ENCODE data around the gene COA3. TPM values are rescaled to one million over a fixed set of nuclear protein-coding genes. Genes with fewer than 3 reads are reported as not detected.

The COA3 gene
- total and polyA plus RNA-seq, 5 donors from 2014 or later, result 12.8 to 162 (median 154) TPM

- Histone ChIP-seq H3K9me3 (ENCODE audit: control insufficient read depth in 2 of 2, low read length in 2 of 2) (no peaks in the 10 kb centered on the region), H3K4me1 (ENCODE audit: control insufficient read depth, insufficient read depth, low read length, poor library complexity, severe bottlenecking) (peaks cover 13% of the 10 kb centered on the region), H3K27ac (ENCODE audit: insufficient read depth, low read length, poor library complexity, severe bottlenecking) (no peak overlapping the region), H3K27me3 (ENCODE audit: control insufficient read depth, insufficient read depth, low read length) (peaks cover 26% of the 10 kb centered on the region), H3K36me3 (ENCODE audit: control insufficient read depth, insufficient read depth, low read length) (peaks cover 17% of the 10 kb centered on the region), H3K4me3 (ENCODE audit: low read depth, low read length) (no peak overlapping the region)
- H3K27me3 Mint-ChIP-seq, result peaks cover 75% of the 10 kb centered on the region
- no peak overlapping the region for H3K27ac Mint-ChIP-seq
- H3K36me3 Mint-ChIP-seq, result peaks cover 20% of the 10 kb centered on the region
- no peak for DNase-seq
- H3K4me1 Mint-ChIP-seq, result peaks cover 0 to 39% (median 15%) of the 10 kb centered on the region in 4 donors
- H3K4me3 Mint-ChIP-seq, result peak overlapping the region in 1 of 4 donors; percentile 54
- H3K9me3 Mint-ChIP-seq, result peaks cover 0 to 4% (median 1%) of the 10 kb centered on the region in 7 donors
- no peak for ATAC-seq (ENCODE audit: low read depth in 2 of 2)
Observed at GRCh38 chr17:42783062-42783790, 15.3 kb downstream of the COA3 start.

GRCh38 chr17:42782166-42783061 lies 16.1 kb downstream of the COA3 start:
- H3K36me3 ChIP-seq (ENCODE audit: control insufficient read depth, insufficient read depth, low read length), result peaks cover 25% of the 10 kb centered on the region
- H3K4me1 Mint-ChIP-seq, result peaks cover 0 to 39% (median 15%) of the 10 kb centered on the region in 4 donors
- no peak overlapping the region for H3K27ac ChIP-seq (ENCODE audit: insufficient read depth, low read length, poor library complexity, severe bottlenecking)
- no peak overlapping the region for H3K4me3 ChIP-seq (ENCODE audit: low read depth, low read length)
- no peaks in the 10 kb centered on the region for H3K9me3 ChIP-seq (ENCODE audit: control insufficient read depth in 2 of 2, low read length in 2 of 2)
- H3K27me3 ChIP-seq (ENCODE audit: control insufficient read depth, insufficient read depth, low read length), result peaks cover 26% of the 10 kb centered on the region
- peak overlapping the region in 1 of 4 donors; percentile 54 for H3K4me3 Mint-ChIP-seq
- ATAC-seq (ENCODE audit: low read depth in 2 of 2), result no peak
- H3K4me1 ChIP-seq (ENCODE audit: control insufficient read depth, insufficient read depth, low read length, poor library complexity, severe bottlenecking), result peaks cover 13% of the 10 kb centered on the region
- peaks cover 27% of the 10 kb centered on the region for H3K36me3 Mint-ChIP-seq
- H3K27me3 Mint-ChIP-seq, result peaks cover 70% of the 10 kb centered on the region
- H3K27ac Mint-ChIP-seq, result no peak overlapping the region
- peaks cover 0 to 4% (median 0%) of the 10 kb centered on the region in 7 donors for H3K9me3 Mint-ChIP-seq
- no peak for DNase-seq

GRCh38 chr17:42781639-42782165 lies 16.8 kb downstream of the COA3 start:
- Mint-ChIP-seq H3K27ac (no peak overlapping the region), H3K4me1 (peaks cover 0 to 39% (median 15%) of the 10 kb centered on the region in 4 donors), H3K4me3 (peak overlapping the region in 1 of 4 donors; percentile 6), H3K27me3 (peaks cover 63% of the 10 kb centered on the region), H3K9me3 (peaks cover 0 to 4% (median 0%) of the 10 kb centered on the region in 7 donors), H3K36me3 (peaks cover 27% of the 10 kb centered on the region)
- Histone ChIP-seq H3K4me3 (ENCODE audit: low read depth, low read length) (no peak overlapping the region), H3K9me3 (ENCODE audit: control insufficient read depth in 2 of 2, low read length in 2 of 2) (no peaks in the 10 kb centered on the region), H3K27me3 (ENCODE audit: control insufficient read depth, insufficient read depth, low read length) (peaks cover 26% of the 10 kb centered on the region), H3K36me3 (ENCODE audit: control insufficient read depth, insufficient read depth, low read length) (peaks cover 31% of the 10 kb centered on the region), H3K4me1 (ENCODE audit: control insufficient read depth, insufficient read depth, low read length, poor library complexity, severe bottlenecking) (peaks cover 13% of the 10 kb centered on the region), H3K27ac (ENCODE audit: insufficient read depth, low read length, poor library complexity, severe bottlenecking) (no peak overlapping the region)
- ATAC-seq (ENCODE audit: low read depth in 2 of 2), result no peak
- no peak for DNase-seq

GRCh38 chr17:42780851-42781638 lies 17.5 kb downstream of the COA3 start:
- Mint-ChIP-seq H3K27ac (no peak overlapping the region), H3K4me3 (peak overlapping the region in 3 of 4 donors; percentile 6 to 44 (median 42)), H3K27me3 (peaks cover 57% of the 10 kb centered on the region), H3K9me3 (peaks cover 0 to 4% (median 0%) of the 10 kb centered on the region in 7 donors), H3K4me1 (peaks cover 0 to 39% (median 15%) of the 10 kb centered on the region in 4 donors), H3K36me3 (peaks cover 27% of the 10 kb centered on the region)
- DNase-seq (no peak), ATAC-seq (ENCODE audit: low read depth in 2 of 2) (peak in 1 of 2 donors; percentile 7)
- no peak overlapping the region for H3K4me3 ChIP-seq (ENCODE audit: low read depth, low read length)
- H3K36me3 ChIP-seq (ENCODE audit: control insufficient read depth, insufficient read depth, low read length), result peaks cover 35% of the 10 kb centered on the region
- H3K4me1 ChIP-seq (ENCODE audit: control insufficient read depth, insufficient read depth, low read length, poor library complexity, severe bottlenecking), result peaks cover 13% of the 10 kb centered on the region
- peaks cover 26% of the 10 kb centered on the region for H3K27me3 ChIP-seq (ENCODE audit: control insufficient read depth, insufficient read depth, low read length)
- no peaks in the 10 kb centered on the region for H3K9me3 ChIP-seq (ENCODE audit: control insufficient read depth in 2 of 2, low read length in 2 of 2)
- no peak overlapping the region for H3K27ac ChIP-seq (ENCODE audit: insufficient read depth, low read length, poor library complexity, severe bottlenecking)

GRCh38 chr17:42779936-42780850 lies 18.3 kb downstream of the COA3 start, which contains the start of gene WNK4:
TSS of gene WNK4 (plus strand) at chr17:42780610. CDS start at chr17:42780699, 89 bp downstream.
- Mint-ChIP-seq H3K27me3 (peaks cover 50% of the 10 kb centered on the region), H3K9me3 (peaks cover 0 to 4% (median 0%) of the 10 kb centered on the region in 7 donors), H3K4me3 (peak within 1 kb of the TSS; percentile 42 to 68 (median 48)), H3K36me3 (peaks cover 32% of the 10 kb centered on the region), H3K27ac (peak within 1 kb of the TSS in 1 of 3 donors; percentile 63), H3K4me1 (peaks cover 0 to 36% (median 14%) of the 10 kb centered on the region in 4 donors)
- ATAC-seq (ENCODE audit: low read depth in 2 of 2) (no peak), DNase-seq (no peak)
- Histone ChIP-seq H3K27ac (ENCODE audit: insufficient read depth, low read length, poor library complexity, severe bottlenecking) (no peak within 1 kb of the TSS), H3K27me3 (ENCODE audit: control insufficient read depth, insufficient read depth, low read length) (peaks cover 20% of the 10 kb centered on the region), H3K9me3 (ENCODE audit: control insufficient read depth in 2 of 2, low read length in 2 of 2) (no peaks in the 10 kb centered on the region), H3K36me3 (ENCODE audit: control insufficient read depth, insufficient read depth, low read length) (peaks cover 44% of the 10 kb centered on the region), H3K4me1 (ENCODE audit: control insufficient read depth, insufficient read depth, low read length, poor library complexity, severe bottlenecking) (peaks cover 13% of the 10 kb centered on the region), H3K4me3 (ENCODE audit: low read depth, low read length) (no peak within 1 kb of the TSS)

GRCh38 chr17:42779304-42779935 lies 19.1 kb downstream of the COA3 start:
- Histone ChIP-seq H3K36me3 (ENCODE audit: control insufficient read depth, insufficient read depth, low read length) (peaks cover 48% of the 10 kb centered on the region), H3K4me1 (ENCODE audit: control insufficient read depth, insufficient read depth, low read length, poor library complexity, severe bottlenecking) (peaks cover 10% of the 10 kb centered on the region), H3K27me3 (ENCODE audit: control insufficient read depth, insufficient read depth, low read length) (peaks cover 17% of the 10 kb centered on the region), H3K4me3 (ENCODE audit: low read depth, low read length) (no peak overlapping the region), H3K27ac (ENCODE audit: insufficient read depth, low read length, poor library complexity, severe bottlenecking) (no peak overlapping the region), H3K9me3 (ENCODE audit: control insufficient read depth in 2 of 2, low read length in 2 of 2) (no peaks in the 10 kb centered on the region)
- H3K27ac Mint-ChIP-seq, result peak overlapping the region in 1 of 3 donors; percentile 40
- peak overlapping the region in 2 of 4 donors; percentile 52 to 68 for H3K4me3 Mint-ChIP-seq
- peaks cover 0 to 4% (median 0%) of the 10 kb centered on the region in 7 donors for H3K9me3 Mint-ChIP-seq
- ATAC-seq (ENCODE audit: low read depth in 2 of 2) (no peak), DNase-seq (no peak)
- H3K4me1 Mint-ChIP-seq, result peaks cover 0 to 34% (median 13%) of the 10 kb centered on the region in 4 donors
- peaks cover 36% of the 10 kb centered on the region for H3K36me3 Mint-ChIP-seq
- H3K27me3 Mint-ChIP-seq, result peaks cover 43% of the 10 kb centered on the region
